ENCODE measurements around the gene ASS1.

DNA sequence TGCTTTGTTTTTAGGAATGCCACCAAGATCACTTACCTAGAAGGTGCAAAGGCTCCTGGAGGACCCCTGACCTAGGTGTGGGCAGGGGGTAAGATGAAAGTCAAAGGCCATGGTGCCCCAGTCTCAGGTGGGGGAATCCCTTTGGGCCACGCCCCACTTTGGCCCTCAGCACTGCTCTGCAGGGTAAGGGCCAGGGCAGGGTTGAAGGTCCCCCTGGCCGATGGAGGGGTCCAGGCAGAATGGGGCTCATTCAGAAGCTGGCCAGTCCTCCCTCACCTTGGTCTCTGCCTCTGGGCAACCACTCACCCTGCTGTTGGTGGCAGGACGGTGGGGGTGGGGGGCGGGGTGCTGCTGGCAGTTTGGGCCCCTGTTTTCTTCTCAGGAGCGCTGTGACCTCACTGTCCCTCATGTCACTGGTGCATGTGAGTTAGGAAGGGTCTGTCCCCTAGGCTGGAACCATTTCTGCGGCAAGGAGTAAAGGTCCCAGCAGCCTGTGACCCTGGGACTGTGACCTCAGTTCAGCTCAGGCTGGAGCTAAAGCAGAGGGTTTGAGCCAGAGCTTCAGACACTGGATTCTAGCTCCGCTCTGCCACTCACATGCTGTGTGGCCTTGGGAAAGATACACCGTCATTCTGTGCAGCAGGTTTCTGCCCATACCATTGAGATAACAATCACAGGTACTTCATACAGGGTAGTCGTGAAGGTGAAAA is 1.9 kb upstream of the ASS1 start:
- no peak for TF ChIP-seq CTCF (IDR thresholded peaks at IDR 0.05; ENCODE audit: low read depth, low read length, poor library complexity, severe bottlenecking)
- TF ChIP-seq EZH2phosphoT487 (IDR thresholded peaks at IDR 0.05; ENCODE audit: borderline replicate concordance, low read length) = no peak
